Epithelial cell of prostate (primary cell): ENCODE data around the gene BUD31.

Experiments
- DNase-seq: peaks from one replicate; pipeline ENCODE4 v3.0.0-alpha.2; 2011; ENCODE audit warnings: low read depth, low spot score
- H3K27ac ChIP-seq: fragments of 450-650 bp; 2 replicates; pipeline ENCODE4 v1.5.1; 2017; ENCODE audit warnings: mild to moderate bottlenecking

Gene BUD31

GRCh38 chr7:99424932-99425730 is 16.4 kb downstream of the BUD31 start:
- DNase-seq, result no peak
- no peak overlapping the region for H3K27ac ChIP-seq

GRCh38 chr7:99428972-99429566 is 20.3 kb downstream of the BUD31 start:
- no peak overlapping the region for H3K27ac ChIP-seq
- DNase-seq, result no peak

GRCh38 chr7:99429756-99430155 is 21.0 kb downstream of the BUD31 start:
- peak overlapping the region; percentile 87 for H3K27ac ChIP-seq
- no peak for DNase-seq

DNA sequence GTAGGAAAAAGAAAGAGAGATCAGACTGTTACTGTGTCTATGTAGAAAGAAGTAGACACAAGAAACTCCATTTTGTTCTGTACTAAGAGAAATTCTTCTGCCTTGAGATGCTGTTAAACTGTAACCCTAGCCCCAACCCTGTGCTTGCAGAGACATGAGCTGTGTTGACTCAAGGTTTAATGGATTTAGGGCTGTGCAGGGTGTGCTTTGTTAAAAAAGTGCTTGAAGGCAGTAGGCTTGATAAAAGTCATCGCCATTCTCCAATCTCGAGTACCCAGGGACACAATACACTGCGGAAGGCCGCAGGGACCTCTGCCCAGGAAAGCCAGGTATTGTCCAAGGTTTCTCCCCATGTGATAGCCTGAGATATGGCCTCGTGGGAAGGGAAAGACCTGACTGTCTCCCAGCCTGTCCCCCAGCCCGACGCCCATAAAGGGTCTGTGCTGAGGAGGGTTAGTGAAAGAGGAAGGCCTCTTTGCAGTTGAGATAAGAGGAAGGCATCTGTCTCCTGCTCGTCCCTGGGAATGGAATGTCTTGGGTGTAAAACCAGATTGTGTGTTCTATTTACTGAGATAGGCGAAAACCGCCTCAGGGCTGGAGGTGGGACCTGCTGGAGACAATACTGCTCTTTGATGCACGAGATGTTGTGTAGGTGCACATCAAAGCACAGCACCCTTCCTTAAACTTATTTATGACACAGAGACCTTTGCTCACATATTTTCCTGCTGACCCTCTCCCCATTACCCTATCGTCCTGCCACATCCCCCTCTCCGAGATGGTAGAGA is 23.2 kb downstream of the BUD31 start:
- peak; percentile 67 for DNase-seq

GRCh38 chr7:99433158-99433557 is 24.4 kb downstream of the BUD31 start:
- peak overlapping the region; percentile 87 for H3K27ac ChIP-seq

More for the DNA sequence above, 23.2 kb downstream of the BUD31 start:
- peak overlapping the region; percentile 87 for H3K27ac ChIP-seq

DNA sequence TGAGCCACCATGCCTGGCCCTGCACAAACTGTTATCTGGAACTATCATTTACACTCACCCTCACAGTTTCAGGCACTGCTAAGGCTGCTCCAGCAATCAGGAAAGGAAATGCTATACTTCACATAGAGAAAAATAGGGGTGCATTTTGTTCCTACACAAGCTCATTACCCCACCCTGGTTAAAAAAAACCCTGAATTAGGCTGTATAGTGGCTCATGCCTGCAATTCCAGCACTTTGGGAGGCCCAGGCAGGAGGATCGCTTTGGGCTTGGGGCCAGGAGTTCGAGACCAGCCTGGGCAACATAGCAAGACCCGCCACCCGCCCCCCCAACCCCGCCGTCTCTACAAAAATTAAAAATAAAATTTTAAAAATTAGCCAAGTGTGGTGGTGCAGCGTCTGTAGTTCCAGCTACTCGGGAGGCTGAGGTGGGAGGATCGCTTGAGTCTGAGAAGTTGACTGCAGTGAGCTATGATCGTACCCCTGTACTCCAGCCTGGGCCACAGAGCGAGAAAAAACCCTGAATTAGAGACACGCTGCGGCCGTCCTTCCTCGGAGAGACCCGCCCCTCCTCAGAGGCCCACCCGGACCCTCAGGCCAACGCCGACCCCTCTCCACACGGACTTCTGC is 29.3 kb downstream of the BUD31 start:
- peak overlapping the region; percentile 71 for H3K27ac ChIP-seq
- DNase-seq, result no peak

More at GRCh38 chr7:99433158-99433557, 24.4 kb downstream of the BUD31 start:
- DNase-seq, result no peak

DNA sequence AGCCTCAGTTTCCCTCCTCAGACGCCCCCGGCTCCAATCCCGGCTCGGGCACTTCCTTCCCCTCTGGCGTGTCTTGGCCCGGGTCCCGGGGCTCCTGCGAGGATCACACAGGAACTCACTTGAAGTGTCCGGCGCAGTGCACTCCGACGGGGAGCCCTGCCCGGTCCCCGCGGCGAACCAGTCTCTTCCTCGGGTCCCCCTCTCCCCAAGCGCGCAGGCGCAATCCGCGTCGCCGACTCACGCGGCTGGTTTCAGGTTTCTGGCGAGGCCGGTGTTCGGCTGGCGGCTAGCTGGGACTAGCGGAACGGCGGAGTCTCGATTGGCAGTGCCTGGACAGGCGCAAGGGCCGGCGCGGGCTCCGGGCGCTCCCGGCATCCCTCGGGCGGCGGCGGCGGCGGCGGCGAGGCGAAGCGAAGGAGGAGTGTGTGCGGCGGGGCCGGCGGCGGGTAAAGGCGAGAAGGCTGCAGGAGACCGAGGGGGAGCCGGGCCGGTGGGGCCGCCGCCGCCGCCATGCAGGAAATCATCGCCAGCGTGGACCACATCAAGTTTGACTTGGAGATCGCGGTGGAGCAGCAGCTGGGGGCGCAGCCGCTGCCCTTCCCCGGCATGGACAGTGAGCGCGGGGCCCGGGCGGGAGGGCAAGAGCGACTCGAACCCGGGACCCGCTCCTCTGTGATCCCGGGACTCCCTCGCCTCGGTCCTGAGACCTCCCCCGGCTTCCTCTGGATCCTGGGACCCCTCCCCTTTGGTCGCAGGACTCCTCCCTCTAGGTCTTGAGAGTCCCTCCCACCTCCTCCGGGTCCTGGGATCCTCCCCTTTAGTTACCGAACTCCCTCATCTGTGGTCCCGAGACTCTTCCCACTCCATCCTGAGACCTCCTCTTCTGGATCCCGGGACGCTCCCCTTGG is 30.1 kb downstream of the BUD31 start, which contains the start of the genes CPSF4 and PTCD1:
Gene CPSF4 (plus strand): TSS at position 371 of the 908 bp plus-strand sequence. CDS start 140 bp downstream, at position 511.
Gene PTCD1 (minus strand): TSS at position 226 of the 908 bp plus-strand sequence. CDS start 3,556 bp downstream, outside the sequence.
- peak within 1 kb of the TSS; percentile 71 for H3K27ac ChIP-seq

DNA sequence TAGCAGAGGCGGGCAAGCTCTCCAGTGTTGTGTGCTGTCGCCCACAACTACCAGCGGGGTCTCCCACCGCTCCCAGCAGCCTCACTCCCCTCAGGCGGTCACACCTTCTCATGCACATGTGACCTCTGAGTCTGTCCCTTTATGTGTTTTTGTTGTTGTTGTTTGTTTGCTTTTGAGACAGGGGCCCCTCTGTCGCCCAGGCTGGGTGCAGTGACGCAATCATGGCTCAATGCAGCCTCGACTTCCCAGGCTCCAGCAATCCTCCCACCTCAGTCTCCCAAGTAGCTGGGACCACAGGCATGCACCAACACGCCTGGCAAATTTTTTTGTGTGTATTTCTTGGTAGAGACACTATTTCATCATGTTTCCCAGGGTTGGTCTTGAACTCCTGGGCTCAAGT is 31.4 kb downstream of the BUD31 start:
- peak overlapping the region; percentile 71 for H3K27ac ChIP-seq
- DNase-seq, result no peak

More for the DNA sequence above, 30.1 kb downstream of the BUD31 start, which contains the start of the genes CPSF4 and PTCD1:
- DNase-seq, result peak; percentile 74

DNA sequence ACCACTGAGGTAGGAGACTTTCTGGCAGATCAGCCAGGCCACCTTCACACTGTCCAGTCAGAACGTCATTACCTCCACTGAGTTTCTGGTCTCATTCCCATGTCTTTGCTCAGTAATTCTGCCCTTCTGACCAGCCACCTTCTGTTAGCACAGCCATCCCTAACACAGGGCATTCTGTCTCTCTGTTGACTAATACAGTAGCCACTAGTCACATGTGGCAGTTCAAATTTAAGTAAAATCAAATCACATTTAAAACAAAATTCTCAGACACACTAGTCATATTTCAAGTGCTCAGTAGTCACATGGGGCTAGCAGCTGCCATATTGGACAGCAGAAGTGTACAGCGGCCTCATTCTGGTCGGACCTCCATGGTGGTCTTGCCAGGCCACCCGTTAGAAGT is 37.3 kb downstream of the BUD31 start:
- DNase-seq, result no peak
- H3K27ac ChIP-seq, result no peak overlapping the region

DNA sequence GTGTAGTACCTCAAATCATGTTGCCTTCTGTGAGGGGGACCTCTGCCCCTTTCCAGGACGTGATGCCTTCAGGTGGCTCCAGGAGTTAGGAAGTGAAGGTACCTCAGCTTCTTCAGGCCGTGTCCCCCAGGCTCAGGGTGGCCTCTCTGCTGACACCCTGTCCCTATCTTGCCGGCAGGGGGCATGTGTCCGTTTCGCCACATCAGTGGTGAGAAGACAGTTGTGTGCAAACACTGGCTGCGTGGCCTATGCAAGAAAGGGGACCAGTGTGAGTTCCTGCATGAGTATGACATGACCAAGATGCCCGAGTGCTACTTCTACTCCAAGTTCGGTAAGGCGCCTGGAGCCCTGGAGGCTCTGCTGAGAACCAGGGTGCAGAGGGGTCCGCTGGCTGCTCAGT is 39.2 kb downstream of the BUD31 start:
- no peak overlapping the region for H3K27ac ChIP-seq
- DNase-seq, result no peak

- no peak for DNase-seq
Observed at GRCh38 chr7:99448855-99449254, 40.1 kb downstream of the BUD31 start.

GRCh38 chr7:99449326-99449725 is 40.6 kb downstream of the BUD31 start:
- H3K27ac ChIP-seq, result no peak overlapping the region
- DNase-seq, result no peak

More at GRCh38 chr7:99448855-99449254, 40.1 kb downstream of the BUD31 start:
- H3K27ac ChIP-seq, result no peak overlapping the region

GRCh38 chr7:99451936-99452335 is 43.2 kb downstream of the BUD31 start:
- H3K27ac ChIP-seq, result no peak overlapping the region
- no peak for DNase-seq

DNA sequence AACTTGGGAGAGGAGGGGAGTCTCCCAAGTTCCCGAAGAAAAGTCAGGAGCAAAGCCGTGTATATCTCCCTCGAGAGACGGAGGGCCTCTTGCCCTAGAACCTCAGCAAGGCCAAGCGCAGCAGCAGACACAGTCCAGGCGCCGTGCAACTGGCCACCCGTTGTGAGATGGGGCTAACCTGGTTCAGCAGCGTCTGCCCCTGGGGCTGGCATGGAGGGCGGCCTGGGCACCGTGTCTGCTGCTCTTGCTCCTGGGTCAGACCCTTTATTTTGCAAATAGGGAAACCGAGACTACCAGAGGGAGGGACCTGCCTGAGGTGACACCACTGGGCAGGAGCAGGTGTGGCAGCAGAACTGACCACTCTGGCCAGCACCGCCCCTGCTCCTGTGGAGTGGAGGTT is 43.8 kb downstream of the BUD31 start:
- no peak overlapping the region for H3K27ac ChIP-seq
- DNase-seq, result no peak

GRCh38 chr7:99453105-99453504 is 44.3 kb downstream of the BUD31 start:
- H3K27ac ChIP-seq, result no peak overlapping the region
- DNase-seq, result no peak

GRCh38 chr7:99455874-99456273 is 47.1 kb downstream of the BUD31 start:
- H3K27ac ChIP-seq, result no peak overlapping the region
- DNase-seq, result no peak

DNA sequence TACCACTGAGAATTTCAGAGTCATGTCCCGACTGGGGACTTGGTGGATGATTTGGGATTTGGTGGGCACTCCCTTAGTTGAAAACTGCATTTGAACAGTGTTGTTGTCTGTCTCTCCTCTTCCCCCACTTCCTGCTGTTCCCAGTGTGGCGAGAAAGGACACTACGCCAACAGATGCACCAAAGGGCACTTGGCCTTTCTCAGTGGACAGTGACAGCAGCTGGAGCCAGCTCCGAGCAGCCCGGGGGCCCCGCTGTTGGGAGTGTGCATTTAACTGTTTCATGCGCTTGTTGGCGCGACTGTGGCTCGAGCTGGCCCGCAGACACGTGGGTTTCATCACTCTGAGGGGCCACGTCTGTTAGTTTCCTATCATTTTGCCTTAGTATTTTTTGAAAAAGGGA is 47.5 kb downstream of the BUD31 start:
- H3K27ac ChIP-seq, result no peak overlapping the region
- no peak for DNase-seq

DNA sequence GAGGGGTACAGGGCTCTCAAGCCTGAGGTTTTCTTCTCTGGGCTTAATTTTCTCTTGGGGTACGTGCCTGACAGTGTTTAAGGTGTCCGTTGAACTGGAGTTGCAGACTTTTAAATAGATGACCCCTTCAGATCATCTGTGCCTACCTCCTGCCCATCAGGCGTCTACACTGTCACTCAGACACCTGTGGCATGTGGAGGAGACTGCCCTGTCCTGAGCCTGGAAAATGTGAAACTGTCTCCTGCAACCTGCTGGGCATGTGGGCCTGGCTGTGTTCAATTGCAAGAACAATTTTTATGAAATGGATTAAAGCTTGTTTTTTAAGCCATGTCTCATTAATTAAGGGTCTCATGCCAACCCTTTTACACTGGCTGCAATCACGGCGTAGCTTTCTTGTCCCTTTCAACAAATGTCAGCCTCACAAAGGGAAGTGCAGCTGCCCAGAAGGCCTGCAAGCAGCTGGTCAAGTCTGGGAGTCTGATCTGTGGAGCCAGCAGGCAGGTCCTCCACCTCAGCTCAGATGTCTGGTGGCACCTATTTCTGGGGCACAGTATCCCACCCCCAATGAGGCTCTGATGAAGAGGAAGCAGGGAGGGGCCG is 48.4 kb downstream of the BUD31 start:
- no peak overlapping the region for H3K27ac ChIP-seq
- DNase-seq, result no peak
